Measurements from ENCODE around the gene AASS. TPM values are rescaled to one million over a fixed set of nuclear protein-coding genes. Genes with fewer than 3 reads are reported as not detected.

The AASS gene
- 0.04 to 0.09 TPM (median 0.07 TPM) in 4 of 5 replicates, not detected in the other for total RNA-seq (2022; extraction: Qiagen RNA extraction)

GRCh38 chr7:122143751-122144711, at the start of gene AASS:
TSS of gene AASS (minus strand) at chr7:122144249. CDS start at chr7:122133726, 10,523 bp downstream.

Other genes starting within 250 kb of the AASS start
- gene FEZF1, start 160.5 kb upstream of the AASS start, total RNA-seq (2022; extraction: Qiagen RNA extraction) = not detected in 5 replicates

All from A549 treated with CORT108297 at 1 μM for 4 hours (cell line).